Keratinocyte (primary cell): ENCODE results near the gene TNS1. TPM values are rescaled to one million over a fixed set of nuclear protein-coding genes. Genes with fewer than 3 reads are reported as not detected.
A peak's percentile ranks its signal among the peaks of the same experiment; 100 is the strongest.

Source experiments
- DNase-seq: peaks from one replicate; pipeline ENCODE4 v3.0.0-alpha.2; 2011; ENCODE audit warnings: low read depth, missing footprints, low spot score
- FAIRE-seq: peaks from 2 replicates; lab custom pipeline; 2011; peaks lifted over from hg19 to GRCh38; lab: Jason Lieb, UNC
- H2AFZ ChIP-seq: 2 replicates; pipeline ENCODE4 v1.6.0; 2012; ENCODE audit warnings: low read length, control low read depth, inconsistent platforms; ENCODE audit not compliant: control insufficient read depth
- H3K27ac ChIP-seq: 2 replicates; pipeline ENCODE4 v1.5.1; 2011; ENCODE audit warnings: low read length; ENCODE audit not compliant: control insufficient read depth, insufficient read depth
- H3K27me3 ChIP-seq: 3 replicates; pipeline ENCODE4 v1.6.0; 2011; ENCODE audit warnings: low read length; ENCODE audit not compliant: control insufficient read depth, insufficient read depth; ENCODE audit errors: extremely low read depth
- H3K36me3 ChIP-seq, 2 experiments: 2 replicates in 1 of 2; 3 replicates in 1 of 2; pipeline ENCODE4 v1.5.1; 2011; ENCODE audit warnings: low read length in 2 of 2, mild to moderate bottlenecking in 1 of 2; ENCODE audit not compliant: control insufficient read depth in 2 of 2, insufficient read depth in 2 of 2; ENCODE audit errors: extremely low read depth in 1 of 2
- H3K4me1 ChIP-seq: 3 replicates; pipeline ENCODE4 v1.5.1; 2011; ENCODE audit warnings: low read length; ENCODE audit not compliant: control insufficient read depth, insufficient read depth; ENCODE audit errors: extremely low read depth
- H3K4me2 ChIP-seq: 3 replicates; pipeline ENCODE4 v1.6.0; 2011; ENCODE audit warnings: low read depth, low read length; ENCODE audit not compliant: control insufficient read depth, insufficient read depth; ENCODE audit errors: extremely low read depth
- H3K4me3 ChIP-seq, 3 experiments: fragments of 200-600 bp in 1 of 3; sonication (generic) in 1 of 3; 2 replicates in 2 of 3; 3 replicates in 1 of 3; pipeline ENCODE4 v1.5.1; 2011 to 2016; ENCODE audit warnings: low read length in 3 of 3, mild to moderate bottlenecking in 3 of 3, control low read depth in 2 of 3, inconsistent platforms in 1 of 3, low read depth in 1 of 3, mixed read lengths in 1 of 3, mixed run types in 1 of 3, moderate library complexity in 1 of 3; ENCODE audit not compliant: control insufficient read depth in 2 of 3, insufficient read depth in 2 of 3; ENCODE audit errors: extremely low read depth in 1 of 3
- H3K79me2 ChIP-seq: 2 replicates; pipeline ENCODE4 v1.6.0; 2012; ENCODE audit warnings: low read length; ENCODE audit not compliant: control insufficient read depth, insufficient read depth
- H3K9ac ChIP-seq: 3 replicates; pipeline ENCODE4 v1.6.0; 2011; ENCODE audit warnings: low read length; ENCODE audit not compliant: control insufficient read depth, insufficient read depth; ENCODE audit errors: extremely low read depth
- H3K9me1 ChIP-seq: 3 replicates; pipeline ENCODE4 v1.6.0; 2011; ENCODE audit warnings: low read length; ENCODE audit not compliant: control insufficient read depth, insufficient read depth; ENCODE audit errors: extremely low read depth
- H3K9me3 ChIP-seq: 2 replicates; pipeline ENCODE4 v1.5.1; 2012; ENCODE audit warnings: low read depth, low read length; ENCODE audit not compliant: control insufficient read depth
- H4K20me1 ChIP-seq: 3 replicates; pipeline ENCODE4 v1.6.0; 2011; ENCODE audit warnings: low read length; ENCODE audit not compliant: control insufficient read depth, insufficient read depth; ENCODE audit errors: extremely low read depth
- CTCF ChIP-seq, 3 experiments: IDR thresholded peaks in 1 of 3; conservative IDR thresholded peaks in 1 of 3; optimal IDR thresholded peaks in 1 of 3; 2 replicates in 2 of 3; 3 replicates in 1 of 3; pipeline versions ENCODE3 to v1.5.1; 2011; ENCODE audit warnings: low read length in 3 of 3, mild to moderate bottlenecking in 3 of 3, moderate library complexity in 2 of 3, control low read depth in 1 of 3, inconsistent platforms in 1 of 3; ENCODE audit not compliant: insufficient read depth in 2 of 3; ENCODE audit errors: extremely low read depth in 1 of 3
- EZH2 ChIP-seq: IDR thresholded peaks from one replicate; pipeline ENCODE4 v1.6.1; 2012; ENCODE audit warnings: inconsistent platforms, mild to moderate bottlenecking, low read length, moderate library complexity
- dilution Hi-C: fragments of 300-500 bp; cut with MboI; formaldehyde crosslinking; loops from one replicate; pipeline ENCODE4 v1.7.0; 2020; ENCODE audit warnings: low sequenced_read_pairs; ENCODE audit not compliant: extremely low pct_ligation_motif_present
- polyA plus RNA-seq, 5 experiments: library from polyadenylated mRNA; depleted of rRNA in 3 of 5; stranded (reverse) in 3 of 5; stranded (forward) in 1 of 5; unstranded in 1 of 5; fragments of >200 nt; gene quantifications; 1 replicate in 1 of 5; 2 replicates in 3 of 5; 3 replicates in 1 of 5; pipeline versions ENCODE4 v1.2.1 to v1.2.3, GENCODE V29; 2011 to 2012; ENCODE audit warnings: missing spikeins in 2 of 5, low read depth in 1 of 5, low replicate concordance in 1 of 5

TNS1 gene
- polyA plus RNA-seq, 1 donor (not counting 4 experiments of a cell fraction or from before 2014, with no cell fraction given): 2.5 TPM

GRCh38 chr2:217886720-217887309 is 116.0 kb downstream of the TNS1 start:
- Histone ChIP-seq H3K27ac (no peak overlapping the region), H3K9me1 (no peaks in the 10 kb centered on the region), H3K27me3 (peaks cover 6% of the 10 kb centered on the region), H3K4me3 (no peak overlapping the region), H3K9ac (no peak overlapping the region), H3K36me3 (no peaks in the 10 kb centered on the region), H4K20me1 (no peaks in the 10 kb centered on the region), H2AFZ (no peak overlapping the region), H3K4me2 (no peak overlapping the region), H3K4me1 (no peaks in the 10 kb centered on the region), H3K9me3 (no peaks in the 10 kb centered on the region), H3K79me2 (no peaks in the 10 kb centered on the region)
- peak; percentile 30 for DNase-seq
- peak; percentile 88 for FAIRE-seq
- dilution Hi-C loops: no loop called here
- TF ChIP-seq CTCF (optimal IDR thresholded peaks at IDR 0.05 in 1 of 3, IDR thresholded peaks at IDR 0.05 in 1 of 3, conservative IDR thresholded peaks at IDR 0.05 in 1 of 3; ENCODE audit: extremely low read depth in 1 of 3, insufficient read depth in 2 of 3, low read length in 3 of 3) (peak; percentile 85 to 93 (median 85)), EZH2 (no peak)

GRCh38 chr2:217886091-217886490 is 116.7 kb downstream of the TNS1 start:
- no peak overlapping the region for H2AFZ ChIP-seq
- no peaks in the 10 kb centered on the region for H3K9me3 ChIP-seq
- no peak for FAIRE-seq
- no peaks in the 10 kb centered on the region for H3K79me2 ChIP-seq
- TF ChIP-seq EZH2 (no peak), CTCF (optimal IDR thresholded peaks at IDR 0.05 in 1 of 3, IDR thresholded peaks at IDR 0.05 in 1 of 3, conservative IDR thresholded peaks at IDR 0.05 in 1 of 3; ENCODE audit: extremely low read depth in 1 of 3, insufficient read depth in 2 of 3, low read length in 3 of 3) (no peak)
- DNase-seq: no peak
- H3K27ac ChIP-seq: no peak overlapping the region
- H3K36me3 ChIP-seq: no peaks in the 10 kb centered on the region
- no peaks in the 10 kb centered on the region for H3K9me1 ChIP-seq
- no peak overlapping the region for H3K9ac ChIP-seq
- H3K27me3 ChIP-seq: no peaks in the 10 kb centered on the region
- no peak overlapping the region for H3K4me2 ChIP-seq
- dilution Hi-C loops: no loop called here
- no peak overlapping the region for H3K4me3 ChIP-seq
- H4K20me1 ChIP-seq: no peaks in the 10 kb centered on the region
- H3K4me1 ChIP-seq: no peaks in the 10 kb centered on the region
